ENCODE data around the gene AK8.

DNA sequence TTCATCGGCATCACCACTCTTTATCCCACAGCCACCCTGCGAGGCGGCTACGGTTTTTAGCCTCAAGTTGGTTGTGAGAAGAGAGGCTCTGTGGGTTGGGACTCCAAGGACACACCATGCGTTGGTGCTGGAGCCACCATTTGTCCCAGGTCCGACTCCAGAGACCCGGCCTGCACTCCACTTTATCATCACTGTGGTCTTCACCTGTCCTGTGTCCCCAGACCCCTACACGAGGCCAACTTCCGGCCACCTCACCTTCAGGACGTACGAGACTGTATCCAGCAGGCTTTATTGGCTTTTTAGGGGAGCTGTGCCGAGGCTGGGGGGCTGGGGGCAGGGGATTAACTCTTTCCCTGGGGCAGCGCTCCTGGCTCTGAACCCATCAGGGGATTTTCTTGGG lies 152.8 kb downstream of the AK8 start:
- TF ChIP-seq, protein P1, sequence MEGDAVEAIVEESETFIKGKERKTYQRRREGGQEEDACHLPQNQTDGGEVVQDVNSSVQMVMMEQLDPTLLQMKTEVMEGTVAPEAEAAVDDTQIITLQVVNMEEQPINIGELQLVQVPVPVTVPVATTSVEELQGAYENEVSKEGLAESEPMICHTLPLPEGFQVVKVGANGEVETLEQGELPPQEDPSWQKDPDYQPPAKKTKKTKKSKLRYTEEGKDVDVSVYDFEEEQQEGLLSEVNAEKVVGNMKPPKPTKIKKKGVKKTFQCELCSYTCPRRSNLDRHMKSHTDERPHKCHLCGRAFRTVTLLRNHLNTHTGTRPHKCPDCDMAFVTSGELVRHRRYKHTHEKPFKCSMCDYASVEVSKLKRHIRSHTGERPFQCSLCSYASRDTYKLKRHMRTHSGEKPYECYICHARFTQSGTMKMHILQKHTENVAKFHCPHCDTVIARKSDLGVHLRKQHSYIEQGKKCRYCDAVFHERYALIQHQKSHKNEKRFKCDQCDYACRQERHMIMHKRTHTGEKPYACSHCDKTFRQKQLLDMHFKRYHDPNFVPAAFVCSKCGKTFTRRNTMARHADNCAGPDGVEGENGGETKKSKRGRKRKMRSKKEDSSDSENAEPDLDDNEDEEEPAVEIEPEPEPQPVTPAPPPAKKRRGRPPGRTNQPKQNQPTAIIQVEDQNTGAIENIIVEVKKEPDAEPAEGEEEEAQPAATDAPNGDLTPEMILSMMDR (IDR thresholded peaks at IDR 0.05) = no peak
- TF ChIP-seq POLR2A (IDR thresholded peaks at IDR 0.05) = no peak

All from vagina (tissue), 2 donors.